ENCODE results near the gene TMEM43.
A peak's percentile ranks its signal among the peaks of the same experiment; 100 is the strongest.
"Not testable (repeated sequence)": the region's sequence is repeated elsewhere in the genome, so short reads cannot be mapped to it uniquely, and the experiment has no call there.

The TMEM43 gene

DNA sequence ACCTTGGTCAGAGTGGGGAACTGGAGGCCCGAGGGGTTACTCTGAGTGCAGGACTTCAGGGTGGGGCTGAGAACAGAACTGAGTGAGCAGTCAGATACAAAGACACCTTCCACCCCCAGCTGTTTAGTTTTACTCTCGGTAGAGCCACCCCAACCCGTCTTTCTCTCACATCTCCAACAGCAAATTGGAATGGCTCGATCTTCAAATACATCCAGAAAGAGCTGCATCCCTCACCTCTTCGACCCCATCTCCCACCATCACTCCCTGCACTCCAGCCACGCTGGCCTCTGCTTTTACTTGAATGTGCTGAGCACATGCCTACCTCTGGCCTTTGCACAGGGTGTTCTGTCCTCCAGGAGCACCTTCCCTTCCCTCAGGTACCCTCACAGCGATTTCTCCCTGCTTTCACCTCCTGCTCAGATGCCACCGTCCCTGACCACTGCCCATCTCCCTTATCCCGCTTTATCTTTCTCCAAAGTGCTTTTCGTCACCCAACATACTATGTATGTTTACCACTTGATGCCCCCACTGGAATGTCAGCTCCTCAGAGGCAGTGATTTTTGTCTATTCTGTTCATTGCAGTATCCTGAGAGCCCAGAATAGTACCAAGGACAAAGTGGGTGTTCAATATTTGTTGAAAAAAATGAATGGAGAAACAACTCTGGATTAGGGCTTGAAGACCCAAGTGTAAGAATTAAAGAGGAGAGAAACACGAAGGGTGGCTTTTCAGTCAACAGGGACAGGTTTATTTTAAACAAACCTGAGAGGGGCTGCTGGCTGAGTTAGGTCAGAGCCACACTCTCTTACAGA, 4.5 kb upstream of the TMEM43 start:
- Histone ChIP-seq H3K79me2 (ENCODE audit: insufficient read depth, low read length) (peaks cover 49% of the 10 kb centered on the region), H3K9me3 (ENCODE audit: insufficient read depth, low read length, severe bottlenecking) (no peaks in the 10 kb centered on the region), H2AFZ (ENCODE audit: low read depth, low read length) (no peak overlapping the region), H3K4me1 (ENCODE audit: insufficient read depth, low read length) (peaks cover 22% of the 10 kb centered on the region), H3K36me3 (ENCODE audit: insufficient read depth, low read length) (peaks cover 51% of the 10 kb centered on the region), H3K4me3 (ENCODE audit: low read depth in 1 of 2, low read length in 2 of 2) (no peak overlapping the region), H3K9ac (ENCODE audit: low read depth, low read length) (no peak overlapping the region), H3K4me2 (ENCODE audit: insufficient read depth, low read length) (no peak overlapping the region), H4K20me1 (ENCODE audit: insufficient read depth, low read length) (peaks cover 7% of the 10 kb centered on the region; the same call in 1 of the 2 replicates), H3K27me3 (ENCODE audit: insufficient read depth, low read length, poor library complexity) (no peaks in the 10 kb centered on the region), H3K27ac (ENCODE audit: low read length) (no peak overlapping the region)
- ATAC-seq (ENCODE audit: insufficient read depth, low read depth) (no peak), DNase-seq (no peak)
- TF ChIP-seq, protein P1, sequence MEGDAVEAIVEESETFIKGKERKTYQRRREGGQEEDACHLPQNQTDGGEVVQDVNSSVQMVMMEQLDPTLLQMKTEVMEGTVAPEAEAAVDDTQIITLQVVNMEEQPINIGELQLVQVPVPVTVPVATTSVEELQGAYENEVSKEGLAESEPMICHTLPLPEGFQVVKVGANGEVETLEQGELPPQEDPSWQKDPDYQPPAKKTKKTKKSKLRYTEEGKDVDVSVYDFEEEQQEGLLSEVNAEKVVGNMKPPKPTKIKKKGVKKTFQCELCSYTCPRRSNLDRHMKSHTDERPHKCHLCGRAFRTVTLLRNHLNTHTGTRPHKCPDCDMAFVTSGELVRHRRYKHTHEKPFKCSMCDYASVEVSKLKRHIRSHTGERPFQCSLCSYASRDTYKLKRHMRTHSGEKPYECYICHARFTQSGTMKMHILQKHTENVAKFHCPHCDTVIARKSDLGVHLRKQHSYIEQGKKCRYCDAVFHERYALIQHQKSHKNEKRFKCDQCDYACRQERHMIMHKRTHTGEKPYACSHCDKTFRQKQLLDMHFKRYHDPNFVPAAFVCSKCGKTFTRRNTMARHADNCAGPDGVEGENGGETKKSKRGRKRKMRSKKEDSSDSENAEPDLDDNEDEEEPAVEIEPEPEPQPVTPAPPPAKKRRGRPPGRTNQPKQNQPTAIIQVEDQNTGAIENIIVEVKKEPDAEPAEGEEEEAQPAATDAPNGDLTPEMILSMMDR (IDR thresholded peaks at IDR 0.05; ENCODE audit: borderline replicate concordance, extremely low read depth, low read length, poor library complexity, severe bottlenecking), result no peak
- no peak for TF ChIP-seq EZH2 (IDR thresholded peaks at IDR 0.05; ENCODE audit: borderline replicate concordance, low read depth, low read length, severe bottlenecking)

DNA sequence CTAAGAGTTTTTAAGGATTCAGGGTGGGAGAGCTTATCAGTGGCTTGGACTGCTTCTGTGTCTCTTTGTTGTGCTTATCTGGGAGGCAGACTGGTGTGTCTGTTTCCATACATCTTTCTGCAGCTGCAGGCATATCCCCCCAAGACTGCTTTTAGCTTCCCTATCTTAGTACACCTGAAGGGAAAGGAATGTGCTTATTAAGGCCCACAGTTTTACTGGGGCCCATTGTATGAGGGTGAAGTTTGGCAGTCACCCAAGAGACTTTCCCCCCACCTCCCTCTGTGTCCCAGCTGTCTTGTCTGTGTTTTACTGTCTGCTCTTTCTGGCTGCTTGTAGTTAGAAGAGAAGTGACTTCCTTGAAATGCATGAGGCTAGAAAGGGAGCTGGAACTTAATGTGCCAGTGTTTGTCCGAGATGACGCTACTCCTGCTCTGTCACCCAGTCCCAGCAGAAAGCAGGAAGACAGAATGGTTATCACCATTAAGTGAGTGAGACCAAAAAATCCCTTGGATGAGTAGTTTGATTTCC, 3.9 kb upstream of the TMEM43 start:
- Histone ChIP-seq H4K20me1 (ENCODE audit: insufficient read depth, low read length) (peaks cover 14% of the 10 kb centered on the region; the same call in 1 of the 2 replicates), H3K4me1 (ENCODE audit: insufficient read depth, low read length) (peaks cover 28% of the 10 kb centered on the region), H3K79me2 (ENCODE audit: insufficient read depth, low read length) (peaks cover 56% of the 10 kb centered on the region), H3K36me3 (ENCODE audit: insufficient read depth, low read length) (peaks cover 45% of the 10 kb centered on the region)
- H3K9me3 ChIP-seq (ENCODE audit: insufficient read depth, low read length, severe bottlenecking); H3K27me3 ChIP-seq (ENCODE audit: insufficient read depth, low read length, poor library complexity); H3K27ac ChIP-seq (ENCODE audit: low read length); ATAC-seq (ENCODE audit: insufficient read depth, low read depth); H3K4me2 ChIP-seq (ENCODE audit: insufficient read depth, low read length); H2AFZ ChIP-seq (ENCODE audit: low read depth, low read length); H3K9ac ChIP-seq (ENCODE audit: low read depth, low read length); H3K4me3 ChIP-seq (ENCODE audit: low read depth in 1 of 2, low read length in 2 of 2); DNase-seq: not testable (repeated sequence)

DNA sequence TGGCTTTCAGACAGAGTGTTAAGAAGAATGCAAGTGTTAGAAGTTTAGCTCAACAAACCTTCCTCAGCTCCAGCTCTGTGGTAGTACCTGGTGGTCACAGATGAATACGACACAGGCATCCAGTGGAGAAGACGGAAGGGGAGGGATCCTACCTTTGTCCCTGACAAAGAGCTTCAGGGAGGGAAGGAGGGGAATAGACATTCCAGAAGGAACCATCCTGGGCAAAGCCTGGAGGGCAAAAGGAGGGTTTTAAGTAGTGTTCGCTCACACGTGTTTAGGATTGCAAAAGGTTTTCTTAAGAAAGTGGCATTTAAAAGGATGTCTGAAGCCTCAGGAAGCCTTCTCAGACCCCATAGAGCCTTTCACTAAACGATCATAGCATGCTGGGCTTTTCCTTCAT, 3.0 kb upstream of the TMEM43 start:
- Histone ChIP-seq H3K4me3 (ENCODE audit: low read depth in 1 of 2, low read length in 2 of 2) (no peak overlapping the region), H3K9me3 (ENCODE audit: insufficient read depth, low read length, severe bottlenecking) (no peaks in the 10 kb centered on the region), H3K4me1 (ENCODE audit: insufficient read depth, low read length) (peaks cover 37% of the 10 kb centered on the region), H3K36me3 (ENCODE audit: insufficient read depth, low read length) (peaks cover 41% of the 10 kb centered on the region), H3K27ac (ENCODE audit: low read length) (no peak overlapping the region), H3K79me2 (ENCODE audit: insufficient read depth, low read length) (peaks cover 64% of the 10 kb centered on the region), H4K20me1 (ENCODE audit: insufficient read depth, low read length) (peaks cover 22% of the 10 kb centered on the region), H3K4me2 (ENCODE audit: insufficient read depth, low read length) (peak overlapping the region; percentile 92; the same call in 1 of the 2 replicates), H3K9ac (ENCODE audit: low read depth, low read length) (no peak overlapping the region), H3K27me3 (ENCODE audit: insufficient read depth, low read length, poor library complexity) (no peaks in the 10 kb centered on the region), H2AFZ (ENCODE audit: low read depth, low read length) (no peak overlapping the region)
- DNase-seq (no peak), ATAC-seq (ENCODE audit: insufficient read depth, low read depth) (no peak)
- TF ChIP-seq EZH2 (IDR thresholded peaks at IDR 0.05; ENCODE audit: borderline replicate concordance, low read depth, low read length, severe bottlenecking), result no peak
- TF ChIP-seq, protein P1 (IDR thresholded peaks at IDR 0.05; ENCODE audit: borderline replicate concordance, extremely low read depth, low read length, poor library complexity, severe bottlenecking), result no peak

DNA sequence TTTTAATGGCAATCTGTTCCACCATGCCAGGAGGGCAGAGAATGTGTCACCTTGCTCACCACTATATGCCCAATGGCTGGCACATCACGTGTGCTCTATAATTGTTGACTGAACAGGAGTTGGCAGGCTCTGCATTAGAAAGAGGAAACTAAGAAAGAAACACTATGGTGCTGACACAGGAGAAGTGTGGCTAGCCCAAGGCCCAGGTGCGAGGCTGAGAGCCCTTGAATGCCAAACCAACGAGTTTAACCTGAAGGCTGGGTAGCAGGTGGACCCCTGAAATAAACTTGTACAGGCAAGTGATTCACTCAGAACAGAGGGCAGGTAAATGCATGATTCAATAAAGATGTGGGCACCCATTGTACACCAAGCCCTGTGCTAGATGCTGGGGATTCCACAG, 2.6 kb upstream of the TMEM43 start:
- DNase-seq (no peak), ATAC-seq (ENCODE audit: insufficient read depth, low read depth) (no peak)
- no peak overlapping the region for H3K9ac ChIP-seq (ENCODE audit: low read depth, low read length)
- no peaks in the 10 kb centered on the region for H3K9me3 ChIP-seq (ENCODE audit: insufficient read depth, low read length, severe bottlenecking)
- peaks cover 69% of the 10 kb centered on the region for H3K79me2 ChIP-seq (ENCODE audit: insufficient read depth, low read length)
- peaks cover 41% of the 10 kb centered on the region for H3K4me1 ChIP-seq (ENCODE audit: insufficient read depth, low read length)
- peak overlapping the region; percentile 92; the same call in 1 of the 2 replicates for H3K4me2 ChIP-seq (ENCODE audit: insufficient read depth, low read length)
- no peak overlapping the region for H3K27ac ChIP-seq (ENCODE audit: low read length)
- H3K4me3 ChIP-seq (ENCODE audit: low read depth in 1 of 2, low read length in 2 of 2), result no peak overlapping the region; a peak in 1 of 4 replicates
- TF ChIP-seq EZH2 (IDR thresholded peaks at IDR 0.05; ENCODE audit: borderline replicate concordance, low read depth, low read length, severe bottlenecking), result no peak
- TF ChIP-seq, protein P1 (IDR thresholded peaks at IDR 0.05; ENCODE audit: borderline replicate concordance, extremely low read depth, low read length, poor library complexity, severe bottlenecking), result no peak
- peaks cover 25% of the 10 kb centered on the region for H4K20me1 ChIP-seq (ENCODE audit: insufficient read depth, low read length)
- H3K27me3 ChIP-seq (ENCODE audit: insufficient read depth, low read length, poor library complexity), result no peaks in the 10 kb centered on the region
- H3K36me3 ChIP-seq (ENCODE audit: insufficient read depth, low read length), result peaks cover 43% of the 10 kb centered on the region
- no peak overlapping the region for H2AFZ ChIP-seq (ENCODE audit: low read depth, low read length)
